22Rv1 (cell line): ENCODE data around the gene TXNRD2.

Experiments used
- H3K27ac ChIP-seq: fragments of 450-650 bp; 2 replicates; pipeline ENCODE4 v1.5.1; 2017
- ZFX ChIP-seq: fragments of 450-650 bp; IDR thresholded peaks from 2 replicates; pipeline ENCODE4 v1.6.1; 2017; ENCODE audit warnings: antibody characterized with exemption, borderline replicate concordance
- TF ChIP-seq, protein P1 (sequence below): fragments of 450-650 bp; IDR thresholded peaks from 2 replicates; pipeline ENCODE4 v1.5.1; 2017; ENCODE audit warnings: mild to moderate bottlenecking

Gene TXNRD2

GRCh38 chr22:19868333-19868732, 73.3 kb downstream of the TXNRD2 start:
- no peak for TF ChIP-seq ZFX
- TF ChIP-seq, protein P1, sequence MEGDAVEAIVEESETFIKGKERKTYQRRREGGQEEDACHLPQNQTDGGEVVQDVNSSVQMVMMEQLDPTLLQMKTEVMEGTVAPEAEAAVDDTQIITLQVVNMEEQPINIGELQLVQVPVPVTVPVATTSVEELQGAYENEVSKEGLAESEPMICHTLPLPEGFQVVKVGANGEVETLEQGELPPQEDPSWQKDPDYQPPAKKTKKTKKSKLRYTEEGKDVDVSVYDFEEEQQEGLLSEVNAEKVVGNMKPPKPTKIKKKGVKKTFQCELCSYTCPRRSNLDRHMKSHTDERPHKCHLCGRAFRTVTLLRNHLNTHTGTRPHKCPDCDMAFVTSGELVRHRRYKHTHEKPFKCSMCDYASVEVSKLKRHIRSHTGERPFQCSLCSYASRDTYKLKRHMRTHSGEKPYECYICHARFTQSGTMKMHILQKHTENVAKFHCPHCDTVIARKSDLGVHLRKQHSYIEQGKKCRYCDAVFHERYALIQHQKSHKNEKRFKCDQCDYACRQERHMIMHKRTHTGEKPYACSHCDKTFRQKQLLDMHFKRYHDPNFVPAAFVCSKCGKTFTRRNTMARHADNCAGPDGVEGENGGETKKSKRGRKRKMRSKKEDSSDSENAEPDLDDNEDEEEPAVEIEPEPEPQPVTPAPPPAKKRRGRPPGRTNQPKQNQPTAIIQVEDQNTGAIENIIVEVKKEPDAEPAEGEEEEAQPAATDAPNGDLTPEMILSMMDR, result no peak
- no peak overlapping the region for H3K27ac ChIP-seq

- TF ChIP-seq, protein P1, result no peak
- TF ChIP-seq ZFX, result no peak
- H3K27ac ChIP-seq, result no peak overlapping the region
Measured at GRCh38 chr22:19867617-19868016, 74.0 kb downstream of the TXNRD2 start.

GRCh38 chr22:19866665-19867009, 75.0 kb downstream of the TXNRD2 start:
- no peak overlapping the region for H3K27ac ChIP-seq
- TF ChIP-seq, protein P1, result no peak
- TF ChIP-seq ZFX, result no peak

- TF ChIP-seq, protein P1, result no peak
- no peak for TF ChIP-seq ZFX
- H3K27ac ChIP-seq, result no peak overlapping the region
Measured at GRCh38 chr22:19865141-19865829, 76.3 kb downstream of the TXNRD2 start.

- no peak overlapping the region for H3K27ac ChIP-seq
- TF ChIP-seq ZFX, result no peak
- TF ChIP-seq, protein P1, result no peak
Measured at GRCh38 chr22:19864538-19865106, 77.0 kb downstream of the TXNRD2 start.

- H3K27ac ChIP-seq, result no peak overlapping the region
- no peak for TF ChIP-seq ZFX
- TF ChIP-seq, protein P1, result no peak
Measured at GRCh38 chr22:19863571-19863970, 78.0 kb downstream of the TXNRD2 start.

- no peak overlapping the region for H3K27ac ChIP-seq
- TF ChIP-seq, protein P1, result no peak
- no peak for TF ChIP-seq ZFX
Measured at GRCh38 chr22:19862619-19863246, 78.9 kb downstream of the TXNRD2 start.
